HG03565 (cell line): Measurements from ENCODE around the gene UBAC1.
"Not testable (repeated sequence)": the region's sequence is repeated elsewhere in the genome, so short reads cannot be mapped to it uniquely, and the experiment has no call there.

Source experiments
- ATAC-seq: cut with Tn5 transposase; IDR thresholded peaks from one replicate; pipeline ENCODE4 v1.9.1; 2021; ENCODE audit warnings: mild to moderate bottlenecking, moderate library complexity; ENCODE audit not compliant: unreplicated experiment

The UBAC1 gene

GRCh38 chr9:135923508-135923907 lies 37.7 kb downstream of the UBAC1 start:
- no peak for ATAC-seq

- no peak for ATAC-seq
Measured at GRCh38 chr9:135921749-135922310, 39.3 kb downstream of the UBAC1 start.

- ATAC-seq, result no peak
Measured at GRCh38 chr9:135920973-135921585, 40.1 kb downstream of the UBAC1 start.

- no peak for ATAC-seq
Measured at GRCh38 chr9:135920256-135920930, 40.8 kb downstream of the UBAC1 start.

GRCh38 chr9:135919318-135919890 lies 41.8 kb downstream of the UBAC1 start:
- no peak for ATAC-seq

- not testable (repeated sequence) for ATAC-seq
Measured at GRCh38 chr9:135916227-135916626, 44.9 kb downstream of the UBAC1 start.

GRCh38 chr9:135914921-135915320 lies 46.3 kb downstream of the UBAC1 start:
- no peak for ATAC-seq

GRCh38 chr9:135911233-135911632 lies 49.9 kb downstream of the UBAC1 start:
- ATAC-seq, result not testable (repeated sequence)

GRCh38 chr9:135910757-135911156 lies 50.4 kb downstream of the UBAC1 start:
- no peak for ATAC-seq

- ATAC-seq, result no peak
Measured at GRCh38 chr9:135910216-135910615, 51.0 kb downstream of the UBAC1 start.

- ATAC-seq, result no peak
Measured at GRCh38 chr9:135909371-135909770, 51.8 kb downstream of the UBAC1 start.

- ATAC-seq, result no peak
Measured at GRCh38 chr9:135908754-135909204, 52.4 kb downstream of the UBAC1 start.

GRCh38 chr9:135908093-135908753 lies 53.0 kb downstream of the UBAC1 start:
- ATAC-seq, result peak; percentile 3

- ATAC-seq, result peak; percentile 58
Measured at GRCh38 chr9:135907431-135908092, 53.6 kb downstream of the UBAC1 start, which contains the start of gene CAMSAP1. TSS of gene CAMSAP1 (minus strand) at chr9:135907546. CDS start at chr9:135907159, 387 bp downstream.

GRCh38 chr9:135907006-135907430 lies 54.2 kb downstream of the UBAC1 start:
- ATAC-seq, result peak; percentile 25

GRCh38 chr9:135906291-135907005 lies 54.7 kb downstream of the UBAC1 start:
- no peak for ATAC-seq

GRCh38 chr9:135905380-135906258 lies 55.6 kb downstream of the UBAC1 start:
- no peak for ATAC-seq

- no peak for ATAC-seq
Measured at GRCh38 chr9:135903786-135904520, 57.2 kb downstream of the UBAC1 start.

- ATAC-seq, result no peak
Measured at GRCh38 chr9:135903358-135903656, 57.9 kb downstream of the UBAC1 start.
